DND-41 (cell line): ENCODE data around the gene ZNF649.

Experiments
- CTCF ChIP-seq: IDR thresholded peaks from 2 replicates; pipeline ENCODE4 v1.5.1; 2012; ENCODE audit warnings: borderline replicate concordance, low read length, moderate library complexity, mild to moderate bottlenecking; ENCODE audit not compliant: poor library complexity, severe bottlenecking; ENCODE audit errors: extremely low read depth
- EZH2 ChIP-seq: IDR thresholded peaks from 3 replicates; pipeline ENCODE4 v1.6.1; 2012; ENCODE audit warnings: borderline replicate concordance, low read depth, mild to moderate bottlenecking, moderate library complexity, low read length, inconsistent platforms; ENCODE audit not compliant: severe bottlenecking

- TF ChIP-seq CTCF (no peak), EZH2 (no peak)
These were observed 41.8 kb upstream of the ZNF649 start for GRCh38 chr19:51946602-51947001.
